NCI-H2107 (cell line): ENCODE data around the gene RPRD2.

Experiments used
- DNase-seq: peaks from one replicate; lab custom pipeline; 2025; lab: John Stamatoyannopoulos, UW

RPRD2 gene

GRCh38 chr1:150514913-150515327, 151.0 kb downstream of the RPRD2 start:
- no peak for DNase-seq

GRCh38 chr1:150515328-150516049, 151.5 kb downstream of the RPRD2 start, which contains the start of gene FALEC:
TSS of gene FALEC (plus strand) at chr1:150515752.
- DNase-seq = peak; percentile 95

GRCh38 chr1:150516050-150516591, 152.2 kb downstream of the RPRD2 start:
- peak; percentile 44 for DNase-seq

GRCh38 chr1:150516616-150517015, 152.7 kb downstream of the RPRD2 start:
- DNase-seq = no peak

- no peak for DNase-seq
Observed at GRCh38 chr1:150521196-150521968, 157.4 kb downstream of the RPRD2 start.

GRCh38 chr1:150525348-150525747, 161.4 kb downstream of the RPRD2 start:
- DNase-seq = no peak
